ENCODE data around the gene PARD3.

DNA sequence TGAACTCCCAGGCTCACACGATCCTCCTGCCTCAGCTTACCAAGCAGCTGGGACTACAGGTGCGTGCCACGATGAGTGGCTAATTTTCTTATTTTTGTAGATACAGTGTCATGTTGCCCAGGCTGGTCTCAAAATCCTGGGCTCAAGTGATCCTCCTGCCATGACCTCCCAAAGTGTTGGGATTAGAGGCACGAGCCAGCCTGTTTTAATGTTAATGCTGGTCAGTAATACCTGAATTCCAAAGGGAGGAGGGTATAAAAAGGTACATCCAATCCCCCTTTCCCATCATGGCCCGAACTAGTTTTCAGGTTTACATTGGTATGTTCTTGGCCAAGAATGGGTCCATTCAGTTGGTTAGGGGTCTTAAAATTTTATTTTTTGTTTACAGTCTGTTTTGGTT is 329.1 kb downstream of the PARD3 start:
- no peak for TF ChIP-seq SIN3A (IDR thresholded peaks at IDR 0.05; ENCODE audit: low read depth, low read length)
- no peak for TF ChIP-seq POU2F2 (IDR thresholded peaks at IDR 0.05; ENCODE audit: borderline replicate concordance, low read depth, low read length)
- TF ChIP-seq JUND (IDR thresholded peaks at IDR 0.05; ENCODE audit: low read depth, low read length) = no peak
- TF ChIP-seq, protein P1, sequence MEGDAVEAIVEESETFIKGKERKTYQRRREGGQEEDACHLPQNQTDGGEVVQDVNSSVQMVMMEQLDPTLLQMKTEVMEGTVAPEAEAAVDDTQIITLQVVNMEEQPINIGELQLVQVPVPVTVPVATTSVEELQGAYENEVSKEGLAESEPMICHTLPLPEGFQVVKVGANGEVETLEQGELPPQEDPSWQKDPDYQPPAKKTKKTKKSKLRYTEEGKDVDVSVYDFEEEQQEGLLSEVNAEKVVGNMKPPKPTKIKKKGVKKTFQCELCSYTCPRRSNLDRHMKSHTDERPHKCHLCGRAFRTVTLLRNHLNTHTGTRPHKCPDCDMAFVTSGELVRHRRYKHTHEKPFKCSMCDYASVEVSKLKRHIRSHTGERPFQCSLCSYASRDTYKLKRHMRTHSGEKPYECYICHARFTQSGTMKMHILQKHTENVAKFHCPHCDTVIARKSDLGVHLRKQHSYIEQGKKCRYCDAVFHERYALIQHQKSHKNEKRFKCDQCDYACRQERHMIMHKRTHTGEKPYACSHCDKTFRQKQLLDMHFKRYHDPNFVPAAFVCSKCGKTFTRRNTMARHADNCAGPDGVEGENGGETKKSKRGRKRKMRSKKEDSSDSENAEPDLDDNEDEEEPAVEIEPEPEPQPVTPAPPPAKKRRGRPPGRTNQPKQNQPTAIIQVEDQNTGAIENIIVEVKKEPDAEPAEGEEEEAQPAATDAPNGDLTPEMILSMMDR (IDR thresholded peaks at IDR 0.05 in 2 of 3, conservative IDR thresholded peaks at IDR 0.05 in 1 of 3; ENCODE audit: control insufficient read depth in 2 of 3, extremely low read depth in 1 of 3, insufficient read depth in 1 of 3, low read depth in 3 of 3, low read length in 3 of 3) = no peak
- TF ChIP-seq, protein P2, sequence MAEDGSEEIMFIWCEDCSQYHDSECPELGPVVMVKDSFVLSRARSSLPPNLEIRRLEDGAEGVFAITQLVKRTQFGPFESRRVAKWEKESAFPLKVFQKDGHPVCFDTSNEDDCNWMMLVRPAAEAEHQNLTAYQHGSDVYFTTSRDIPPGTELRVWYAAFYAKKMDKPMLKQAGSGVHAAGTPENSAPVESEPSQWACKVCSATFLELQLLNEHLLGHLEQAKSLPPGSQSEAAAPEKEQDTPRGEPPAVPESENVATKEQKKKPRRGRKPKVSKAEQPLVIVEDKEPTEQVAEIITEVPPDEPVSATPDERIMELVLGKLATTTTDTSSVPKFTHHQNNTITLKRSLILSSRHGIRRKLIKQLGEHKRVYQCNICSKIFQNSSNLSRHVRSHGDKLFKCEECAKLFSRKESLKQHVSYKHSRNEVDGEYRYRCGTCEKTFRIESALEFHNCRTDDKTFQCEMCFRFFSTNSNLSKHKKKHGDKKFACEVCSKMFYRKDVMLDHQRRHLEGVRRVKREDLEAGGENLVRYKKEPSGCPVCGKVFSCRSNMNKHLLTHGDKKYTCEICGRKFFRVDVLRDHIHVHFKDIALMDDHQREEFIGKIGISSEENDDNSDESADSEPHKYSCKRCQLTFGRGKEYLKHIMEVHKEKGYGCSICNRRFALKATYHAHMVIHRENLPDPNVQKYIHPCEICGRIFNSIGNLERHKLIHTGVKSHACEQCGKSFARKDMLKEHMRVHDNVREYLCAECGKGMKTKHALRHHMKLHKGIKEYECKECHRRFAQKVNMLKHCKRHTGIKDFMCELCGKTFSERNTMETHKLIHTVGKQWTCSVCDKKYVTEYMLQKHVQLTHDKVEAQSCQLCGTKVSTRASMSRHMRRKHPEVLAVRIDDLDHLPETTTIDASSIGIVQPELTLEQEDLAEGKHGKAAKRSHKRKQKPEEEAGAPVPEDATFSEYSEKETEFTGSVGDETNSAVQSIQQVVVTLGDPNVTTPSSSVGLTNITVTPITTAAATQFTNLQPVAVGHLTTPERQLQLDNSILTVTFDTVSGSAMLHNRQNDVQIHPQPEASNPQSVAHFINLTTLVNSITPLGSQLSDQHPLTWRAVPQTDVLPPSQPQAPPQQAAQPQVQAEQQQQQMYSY (CRISPR knock-in tag; IDR thresholded peaks at IDR 0.05) = no peak
- TF ChIP-seq, protein P3, sequence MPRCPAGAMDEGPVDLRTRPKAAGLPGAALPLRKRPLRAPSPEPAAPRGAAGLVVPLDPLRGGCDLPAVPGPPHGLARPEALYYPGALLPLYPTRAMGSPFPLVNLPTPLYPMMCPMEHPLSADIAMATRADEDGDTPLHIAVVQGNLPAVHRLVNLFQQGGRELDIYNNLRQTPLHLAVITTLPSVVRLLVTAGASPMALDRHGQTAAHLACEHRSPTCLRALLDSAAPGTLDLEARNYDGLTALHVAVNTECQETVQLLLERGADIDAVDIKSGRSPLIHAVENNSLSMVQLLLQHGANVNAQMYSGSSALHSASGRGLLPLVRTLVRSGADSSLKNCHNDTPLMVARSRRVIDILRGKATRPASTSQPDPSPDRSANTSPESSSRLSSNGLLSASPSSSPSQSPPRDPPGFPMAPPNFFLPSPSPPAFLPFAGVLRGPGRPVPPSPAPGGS (IDR thresholded peaks at IDR 0.05; ENCODE audit: borderline replicate concordance, insufficient read depth, low read depth, low read length, poor library complexity, severe bottlenecking) = no peak
- no peak for TF ChIP-seq ATF7 (IDR thresholded peaks at IDR 0.05; ENCODE audit: low read depth)

Data from GM12878 (cell line).